Measurements from ENCODE around the gene PKHD1.

DNA sequence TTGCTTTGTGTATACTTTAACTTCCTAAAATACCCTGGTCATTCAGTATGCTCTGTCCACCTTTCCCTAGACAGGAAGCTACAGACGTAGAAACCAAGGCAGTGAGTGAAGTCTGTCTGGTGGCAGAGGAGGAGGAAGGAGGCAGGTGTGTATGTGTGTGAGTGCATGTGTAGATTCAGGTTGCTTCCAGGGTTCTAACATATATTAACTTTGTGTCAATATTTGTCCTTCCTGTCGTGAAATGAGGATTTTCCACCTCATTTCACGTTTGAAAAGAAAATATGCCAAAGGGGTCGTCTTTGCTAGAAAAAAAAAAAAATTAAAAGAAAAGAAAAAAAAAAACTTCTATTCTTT, 411.5 kb downstream of the PKHD1 start:
- no peak for TF ChIP-seq NBN (conservative IDR thresholded peaks at IDR 0.05)
- TF ChIP-seq, protein P1, sequence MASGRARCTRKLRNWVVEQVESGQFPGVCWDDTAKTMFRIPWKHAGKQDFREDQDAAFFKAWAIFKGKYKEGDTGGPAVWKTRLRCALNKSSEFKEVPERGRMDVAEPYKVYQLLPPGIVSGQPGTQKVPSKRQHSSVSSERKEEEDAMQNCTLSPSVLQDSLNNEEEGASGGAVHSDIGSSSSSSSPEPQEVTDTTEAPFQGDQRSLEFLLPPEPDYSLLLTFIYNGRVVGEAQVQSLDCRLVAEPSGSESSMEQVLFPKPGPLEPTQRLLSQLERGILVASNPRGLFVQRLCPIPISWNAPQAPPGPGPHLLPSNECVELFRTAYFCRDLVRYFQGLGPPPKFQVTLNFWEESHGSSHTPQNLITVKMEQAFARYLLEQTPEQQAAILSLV (CRISPR knock-in tag; IDR thresholded peaks at IDR 0.05; ENCODE audit: borderline replicate concordance) = no peak

Data from HepG2 (cell line).